ENCODE results near the gene RPGRIP1L. TPM values are rescaled to one million over a fixed set of nuclear protein-coding genes. Genes with fewer than 3 reads are reported as not detected.

The RPGRIP1L gene
- total RNA-seq, 1 experiment from 2014 or later, result 12.7 TPM

- in situ Hi-C loops (cut with HindIII; ENCODE audit: low pct_unique_long_range_greater_than_20kb, low sequenced_read_pairs), result no loop called here
- Histone ChIP-seq H3K27ac (ENCODE audit: low read length) (no peak overlapping the region), H3K4me3 (ENCODE audit: low read depth in 2 of 2, low read length in 2 of 2) (no peak overlapping the region), H3K4me1 (ENCODE audit: control insufficient read depth, insufficient read depth, low read length) (no peaks in the 10 kb centered on the region; the same call in 1 of the 2 replicates), H3K9me3 (ENCODE audit: control insufficient read depth, insufficient read depth, low read depth, low read length) (no peaks in the 10 kb centered on the region), H3K27me3 (ENCODE audit: control insufficient read depth, insufficient read depth, low read length) (no peaks in the 10 kb centered on the region), H3K36me3 (ENCODE audit: control insufficient read depth, insufficient read depth, low read length) (no peaks in the 10 kb centered on the region; the same call in 1 of the 2 replicates)
- intact Hi-C loops (cut with micrococcal nuclease; ENCODE audit: unreplicated experiment), result loop anchor here (5.0 kb wide), 1 partner anchor 82 kb away; no protein-coding TSS in a partner anchor
- BruUV-seq (replicated peaks), result no TSS peak
- no peak for TF ChIP-seq POLR2AphosphoS5 (IDR thresholded peaks at IDR 0.05; ENCODE audit: low read depth, low read length)
- no peak for TF ChIP-seq SIN3A (IDR thresholded peaks at IDR 0.05; ENCODE audit: borderline replicate concordance, insufficient read depth, low read depth, low read length)
- TF ChIP-seq TCF7L2 (IDR thresholded peaks at IDR 0.05; ENCODE audit: low read depth, low read length), result no peak
- TF ChIP-seq CTCF (IDR thresholded peaks at IDR 0.05), result no peak
- no peak for TF ChIP-seq REST (IDR thresholded peaks at IDR 0.05; ENCODE audit: insufficient read depth in 1 of 2, low read depth in 2 of 2, low read length in 1 of 2)
- DNase-seq (ENCODE audit: low read depth, low spot score) (no peak), ATAC-seq (no peak)
- ChIA-PET POLR2A (interaction anchor here (0.7 kb wide), 1 partner anchor 83 kb away, joined by 3 read pairs; no protein-coding TSS in a partner anchor), CTCF (no interaction called here)
Measured at GRCh38 chr16:53690771-53691170, 12.9 kb downstream of the RPGRIP1L start.

- no peak for DNase-seq (ENCODE audit: low read depth, low spot score)
- H3K4me1 ChIP-seq (ENCODE audit: control insufficient read depth, insufficient read depth, low read length), result no peaks in the 10 kb centered on the region; the same call in 1 of the 2 replicates
- H3K36me3 ChIP-seq (ENCODE audit: control insufficient read depth, insufficient read depth, low read length), result no peaks in the 10 kb centered on the region; the same call in 1 of the 2 replicates
- H3K9me3 ChIP-seq (ENCODE audit: control insufficient read depth, insufficient read depth, low read depth, low read length), result no peaks in the 10 kb centered on the region
- CTCF ChIA-PET, result no interaction called here
- intact Hi-C loops (cut with micrococcal nuclease; ENCODE audit: unreplicated experiment) (loop anchor here (5.0 kb wide), 1 partner anchor 83 kb away; no protein-coding TSS in a partner anchor), in situ Hi-C loops (cut with HindIII; ENCODE audit: low pct_unique_long_range_greater_than_20kb, low sequenced_read_pairs) (no loop called here)
- H3K4me3 ChIP-seq (ENCODE audit: low read depth in 2 of 2, low read length in 2 of 2), result no peak overlapping the region
- no peak overlapping the region for H3K27ac ChIP-seq (ENCODE audit: low read length)
- no peak for TF ChIP-seq REST (IDR thresholded peaks at IDR 0.05; ENCODE audit: insufficient read depth in 1 of 2, low read depth in 2 of 2, low read length in 1 of 2)
- TF ChIP-seq POLR2AphosphoS5 (IDR thresholded peaks at IDR 0.05; ENCODE audit: low read depth, low read length), result no peak
- TF ChIP-seq CTCF (IDR thresholded peaks at IDR 0.05), result no peak
- no peak for TF ChIP-seq SIN3A (IDR thresholded peaks at IDR 0.05; ENCODE audit: borderline replicate concordance, insufficient read depth, low read depth, low read length)
- no TSS peak for BruUV-seq (replicated peaks)
- no peaks in the 10 kb centered on the region for H3K27me3 ChIP-seq (ENCODE audit: control insufficient read depth, insufficient read depth, low read length)
- no peak for ATAC-seq
- POLR2A ChIA-PET, result no interaction called here
Measured at GRCh38 chr16:53689636-53690035, 14.0 kb downstream of the RPGRIP1L start.
